Hepatocyte (in vitro differentiated cells): ENCODE results near the gene NARS2. TPM values are rescaled to one million over a fixed set of nuclear protein-coding genes. Genes with fewer than 3 reads are reported as not detected.

ENCODE experiments used
- DNase-seq: peaks from one replicate; pipeline ENCODE4 v3.0.0-alpha.2; 2016; ENCODE audit warnings: low spot score
- H2AFZ ChIP-seq: fragments of 200-600 bp; sonication (generic); 2 replicates; pipeline ENCODE4 v1.6.0; 2016; ENCODE audit warnings: antibody characterized with exemption, mild to moderate bottlenecking
- H3K27ac ChIP-seq: fragments of 200-600 bp; sonication (generic); 2 replicates; pipeline ENCODE4 v1.5.1; 2016; ENCODE audit warnings: mild to moderate bottlenecking
- H3K27me3 ChIP-seq: fragments of 200-600 bp; sonication (generic); 2 replicates; pipeline ENCODE4 v1.6.1; 2016
- H3K36me3 ChIP-seq: fragments of 200-600 bp; sonication (generic); replicated peaks from 2 replicates; pipeline ENCODE4 v1.5.1; 2016; ENCODE audit warnings: low read depth; ENCODE audit not compliant: insufficient read depth
- H3K4me1 ChIP-seq: fragments of 200-600 bp; sonication (generic); 2 replicates; pipeline ENCODE4 v1.5.1; 2016; ENCODE audit warnings: mild to moderate bottlenecking, moderate library complexity; ENCODE audit not compliant: insufficient read depth
- H3K4me2 ChIP-seq: fragments of 200-600 bp; sonication (generic); 2 replicates; pipeline ENCODE4 v1.6.0; 2016
- H3K4me3 ChIP-seq: fragments of 200-600 bp; sonication (generic); 2 replicates; pipeline ENCODE4 v1.5.1; 2016; ENCODE audit warnings: mild to moderate bottlenecking
- H3K79me2 ChIP-seq: fragments of 200-600 bp; sonication (generic); 2 replicates; pipeline ENCODE4 v1.6.0; 2017; ENCODE audit warnings: mild to moderate bottlenecking
- H3K9me2 ChIP-seq: fragments of 200-600 bp; sonication (generic); replicated peaks from 2 replicates; pipeline ENCODE4 v1.6.0; 2017; ENCODE audit warnings: mild to moderate bottlenecking; ENCODE audit not compliant: insufficient read depth
- H3K9me3 ChIP-seq: fragments of 200-600 bp; sonication (generic); 2 replicates; pipeline ENCODE4 v1.5.1; 2016; ENCODE audit warnings: low read depth, mild to moderate bottlenecking
- H4K20me1 ChIP-seq: fragments of 200-600 bp; sonication (generic); 2 replicates; pipeline ENCODE4 v1.6.0; 2016; ENCODE audit warnings: mild to moderate bottlenecking; ENCODE audit not compliant: insufficient read depth, poor library complexity, severe bottlenecking
- EZH2 ChIP-seq: fragments of 200-600 bp; sonication (generic); IDR thresholded peaks from 2 replicates; pipeline ENCODE4 v1.6.1; 2016; ENCODE audit warnings: antibody characterized with exemption, mild to moderate bottlenecking, borderline replicate concordance
- EZH2phosphoT487 ChIP-seq: fragments of 200-600 bp; sonication (generic); IDR thresholded peaks from one replicate; pipeline ENCODE4 v1.6.1; 2018; ENCODE audit warnings: antibody characterized with exemption, mild to moderate bottlenecking, low read depth, moderate library complexity; ENCODE audit not compliant: unreplicated experiment, severe bottlenecking
- WGBS: methylation state at CpG from one replicate; pipeline ENCODE4 v1.1.6; 2016; ENCODE audit warnings: low lambda C conversion rate; ENCODE audit errors: missing lambda C conversion rate; 5-methylcytosine and 5-hydroxymethylcytosine counted together
- polyA plus RNA-seq: library from polyadenylated mRNA; unstranded; fragments of >200 nt; fragmentation: Nextera tagmentation; extraction: Ambion mirVana; gene quantifications from 2 replicates; pipeline ENCODE4 v1.2.1, GENCODE V29; 2016
- total RNA-seq: library from RNA; depleted of rRNA; stranded (reverse); fragments of >200 nt; gene quantifications from 2 replicates; pipeline ENCODE4 v1.2.3, GENCODE V29; 2014
- TF ChIP-seq, protein P1 (sequence below): fragments of 200-600 bp; sonication (generic); IDR thresholded peaks from 2 replicates; pipeline ENCODE4 v1.5.1; 2016; ENCODE audit warnings: antibody characterized with exemption, mild to moderate bottlenecking; ENCODE audit not compliant: poor library complexity

Gene NARS2
- total and polyA plus RNA-seq, 2 experiments from 2014 or later, result 17.5 to 19.1 TPM

DNA sequence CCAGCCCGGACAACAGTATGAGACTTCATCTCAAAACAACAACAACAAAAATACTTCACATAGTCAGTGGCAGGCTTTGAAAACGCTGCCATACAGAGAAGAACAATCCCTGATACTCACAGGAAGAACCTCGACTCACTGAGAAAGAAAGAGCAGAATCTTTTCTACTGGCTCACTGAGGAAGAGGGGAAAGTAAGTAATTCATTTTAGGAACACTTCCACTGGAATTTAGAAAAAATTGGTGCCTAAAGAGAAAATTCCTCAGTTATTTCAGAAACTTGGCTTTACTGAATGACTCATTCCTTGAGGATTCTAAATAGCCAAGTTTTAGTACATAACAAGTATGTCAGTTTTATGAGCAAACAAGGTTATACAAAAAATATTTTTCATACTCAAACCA is 12.3 kb downstream of the NARS2 start:
- H3K4me2 ChIP-seq, result no peak overlapping the region
- TF ChIP-seq EZH2phosphoT487, result no peak
- TF ChIP-seq, protein P1, sequence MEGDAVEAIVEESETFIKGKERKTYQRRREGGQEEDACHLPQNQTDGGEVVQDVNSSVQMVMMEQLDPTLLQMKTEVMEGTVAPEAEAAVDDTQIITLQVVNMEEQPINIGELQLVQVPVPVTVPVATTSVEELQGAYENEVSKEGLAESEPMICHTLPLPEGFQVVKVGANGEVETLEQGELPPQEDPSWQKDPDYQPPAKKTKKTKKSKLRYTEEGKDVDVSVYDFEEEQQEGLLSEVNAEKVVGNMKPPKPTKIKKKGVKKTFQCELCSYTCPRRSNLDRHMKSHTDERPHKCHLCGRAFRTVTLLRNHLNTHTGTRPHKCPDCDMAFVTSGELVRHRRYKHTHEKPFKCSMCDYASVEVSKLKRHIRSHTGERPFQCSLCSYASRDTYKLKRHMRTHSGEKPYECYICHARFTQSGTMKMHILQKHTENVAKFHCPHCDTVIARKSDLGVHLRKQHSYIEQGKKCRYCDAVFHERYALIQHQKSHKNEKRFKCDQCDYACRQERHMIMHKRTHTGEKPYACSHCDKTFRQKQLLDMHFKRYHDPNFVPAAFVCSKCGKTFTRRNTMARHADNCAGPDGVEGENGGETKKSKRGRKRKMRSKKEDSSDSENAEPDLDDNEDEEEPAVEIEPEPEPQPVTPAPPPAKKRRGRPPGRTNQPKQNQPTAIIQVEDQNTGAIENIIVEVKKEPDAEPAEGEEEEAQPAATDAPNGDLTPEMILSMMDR, result no peak
- TF ChIP-seq EZH2, result no peak
- H3K79me2 ChIP-seq, result peaks cover 22% of the 10 kb centered on the region
- H3K4me3 ChIP-seq, result no peak overlapping the region
- WGBS, result 78% methylated on average over 3 of the region's 3 CpGs
- no peak overlapping the region for H2AFZ ChIP-seq
- no peaks in the 10 kb centered on the region for H3K36me3 ChIP-seq
- H3K27ac ChIP-seq, result peak overlapping the region; percentile 1
- DNase-seq, result no peak
- H3K9me2 ChIP-seq, result no peaks in the 10 kb centered on the region
- no peaks in the 10 kb centered on the region for H4K20me1 ChIP-seq
- peaks cover 12% of the 10 kb centered on the region for H3K4me1 ChIP-seq
- H3K27me3 ChIP-seq, result no peaks in the 10 kb centered on the region
- H3K9me3 ChIP-seq, result no peaks in the 10 kb centered on the region

DNA sequence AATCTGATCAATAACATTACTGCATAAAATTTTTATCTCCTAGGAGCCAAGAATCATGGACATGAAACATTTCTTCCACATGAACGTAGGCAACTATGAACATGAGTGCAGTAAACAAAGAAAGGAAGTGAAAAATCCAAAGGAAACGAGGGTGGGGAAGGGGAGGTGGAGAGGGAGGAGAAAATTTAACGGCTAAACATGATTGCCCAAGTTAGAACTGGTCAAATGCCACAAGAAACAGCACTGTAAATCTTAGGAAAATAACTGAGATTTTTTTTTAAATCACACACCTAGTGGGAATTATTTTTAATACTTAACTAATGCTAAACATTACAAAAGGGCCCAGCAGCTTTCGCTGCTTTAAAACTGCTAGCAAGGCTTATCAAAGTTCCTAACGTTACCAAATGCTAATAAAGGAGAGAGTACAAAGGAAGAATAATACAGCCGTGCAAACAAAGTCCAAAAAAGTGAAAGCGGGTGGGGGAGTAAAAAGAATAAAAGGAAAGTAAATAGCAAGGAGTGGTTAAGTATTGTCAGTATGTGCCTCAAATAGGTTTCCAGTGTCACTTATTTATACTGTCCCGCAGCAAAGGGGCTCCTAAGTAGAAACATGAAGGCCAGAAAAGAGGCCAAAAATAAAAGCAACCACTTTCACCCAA is 13.7 kb downstream of the NARS2 start:
- Histone ChIP-seq H2AFZ (no peak overlapping the region), H3K9me3 (no peaks in the 10 kb centered on the region)

DNA sequence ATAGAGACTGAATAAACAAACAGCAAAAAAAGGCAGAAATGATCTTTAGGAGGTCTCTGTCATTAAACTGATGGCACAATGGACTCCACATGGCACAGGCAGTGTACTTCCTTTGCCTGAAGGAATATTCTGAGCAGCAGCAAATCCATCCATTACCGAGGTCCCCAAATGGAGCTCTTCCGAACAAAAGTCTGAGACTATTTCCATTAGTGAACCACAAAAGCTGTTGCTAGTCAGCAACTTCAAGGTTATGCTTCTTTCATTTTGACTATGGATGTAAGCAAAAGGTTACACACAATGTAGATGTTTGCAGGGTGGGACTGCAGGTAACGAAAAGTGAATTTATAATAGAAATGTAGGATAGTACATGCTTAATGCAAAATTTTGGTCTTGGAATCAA is 14.5 kb downstream of the NARS2 start:
- no peaks in the 10 kb centered on the region for H3K9me3 ChIP-seq
- H3K36me3 ChIP-seq, result no peaks in the 10 kb centered on the region
- no peak overlapping the region for H3K4me3 ChIP-seq
- H3K4me1 ChIP-seq, result peaks cover 12% of the 10 kb centered on the region
- no peak overlapping the region for H2AFZ ChIP-seq
- H3K27me3 ChIP-seq, result no peaks in the 10 kb centered on the region
- no peak for DNase-seq
- H4K20me1 ChIP-seq, result no peaks in the 10 kb centered on the region
- peaks cover 22% of the 10 kb centered on the region for H3K79me2 ChIP-seq
- WGBS, result 77% methylated on average over 3 of the region's 3 CpGs
- no peak overlapping the region for H3K27ac ChIP-seq
- no peaks in the 10 kb centered on the region for H3K9me2 ChIP-seq
- TF ChIP-seq EZH2phosphoT487, result no peak
- TF ChIP-seq, protein P1, result no peak
- no peak for TF ChIP-seq EZH2
- H3K4me2 ChIP-seq, result no peak overlapping the region

More for the DNA sequence above, 13.7 kb downstream of the NARS2 start:
- Histone ChIP-seq H3K27ac (peak overlapping the region; percentile 30), H3K79me2 (peaks cover 22% of the 10 kb centered on the region), H3K27me3 (no peaks in the 10 kb centered on the region), H3K36me3 (no peaks in the 10 kb centered on the region), H3K9me2 (no peaks in the 10 kb centered on the region), H4K20me1 (no peaks in the 10 kb centered on the region), H3K4me1 (peaks cover 12% of the 10 kb centered on the region), H3K4me3 (no peak overlapping the region), H3K4me2 (peak overlapping the region; percentile 52)
- no peak for DNase-seq
- WGBS, result 43% methylated on average over 8 of the region's 8 CpGs
- TF ChIP-seq EZH2phosphoT487, result no peak
- no peak for TF ChIP-seq EZH2
- TF ChIP-seq, protein P1, result no peak
